ENCODE data around the gene RBM42.
"Not testable (repeated sequence)": the region's sequence is repeated elsewhere in the genome, so short reads cannot be mapped to it uniquely, and the experiment has no call there.

The RBM42 gene

DNA sequence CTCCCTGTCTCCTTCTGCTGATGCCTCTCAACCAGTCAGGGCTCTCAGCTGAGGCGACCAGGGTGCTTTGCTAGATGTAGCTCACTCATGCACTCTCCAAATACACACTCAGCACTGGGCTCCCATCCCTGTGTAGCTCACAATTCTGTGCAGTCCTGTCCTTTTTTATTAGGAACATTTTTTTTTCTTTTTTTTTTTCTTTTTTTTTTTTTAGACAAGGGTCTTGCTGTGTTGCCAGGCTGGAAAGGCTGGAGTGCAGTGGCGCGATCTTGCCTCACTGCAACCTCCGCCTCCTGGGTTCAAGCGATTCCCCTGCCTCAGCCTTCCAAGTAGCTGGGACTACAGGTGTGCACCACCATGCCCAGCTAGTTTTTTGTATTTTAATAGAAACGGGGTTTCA, 26.0 kb downstream of the RBM42 start:
- not testable (repeated sequence) for DNase-seq (ENCODE audit: low spot score)

DNA sequence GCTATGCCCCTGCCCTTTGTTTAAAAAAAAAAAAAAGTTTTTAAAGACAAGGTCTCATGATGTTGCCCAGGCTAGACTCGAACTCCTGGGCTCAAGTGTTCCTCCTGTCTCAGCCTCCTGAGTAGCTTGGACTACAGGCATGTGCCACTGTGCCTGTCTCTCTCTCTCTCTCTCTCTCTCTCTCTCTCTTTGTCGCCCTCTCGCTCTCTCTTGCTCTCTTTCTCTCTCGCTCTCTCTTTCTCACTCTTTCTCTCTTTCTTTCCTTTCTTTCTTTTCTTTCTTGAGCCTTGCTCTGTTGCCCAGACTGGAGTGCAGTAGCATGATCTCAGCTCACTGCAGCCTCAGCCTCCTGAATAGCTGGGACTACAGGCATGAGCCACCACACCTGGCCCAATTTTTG, 26.8 kb downstream of the RBM42 start:
- no peak for DNase-seq (ENCODE audit: low spot score)

DNA sequence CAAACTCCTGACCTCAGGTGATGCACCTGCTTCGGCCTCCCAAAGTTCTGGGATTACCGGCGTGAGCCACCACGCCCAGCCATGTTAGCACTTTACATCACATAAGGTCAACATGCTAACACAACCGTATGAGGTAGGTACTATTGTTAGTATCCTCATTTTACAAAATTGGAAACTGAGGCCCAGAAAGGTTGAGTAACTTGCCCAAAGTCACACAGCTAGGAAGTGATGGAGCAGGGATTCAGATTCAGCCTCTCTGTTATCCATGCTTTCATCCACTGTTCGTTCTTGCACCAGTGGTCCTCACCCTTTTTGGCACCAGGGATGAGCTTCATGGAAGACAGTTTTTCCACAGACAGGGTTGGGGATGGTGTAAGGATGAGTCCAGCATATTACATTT, 27.9 kb downstream of the RBM42 start:
- no peak for DNase-seq (ENCODE audit: low spot score)

DNA sequence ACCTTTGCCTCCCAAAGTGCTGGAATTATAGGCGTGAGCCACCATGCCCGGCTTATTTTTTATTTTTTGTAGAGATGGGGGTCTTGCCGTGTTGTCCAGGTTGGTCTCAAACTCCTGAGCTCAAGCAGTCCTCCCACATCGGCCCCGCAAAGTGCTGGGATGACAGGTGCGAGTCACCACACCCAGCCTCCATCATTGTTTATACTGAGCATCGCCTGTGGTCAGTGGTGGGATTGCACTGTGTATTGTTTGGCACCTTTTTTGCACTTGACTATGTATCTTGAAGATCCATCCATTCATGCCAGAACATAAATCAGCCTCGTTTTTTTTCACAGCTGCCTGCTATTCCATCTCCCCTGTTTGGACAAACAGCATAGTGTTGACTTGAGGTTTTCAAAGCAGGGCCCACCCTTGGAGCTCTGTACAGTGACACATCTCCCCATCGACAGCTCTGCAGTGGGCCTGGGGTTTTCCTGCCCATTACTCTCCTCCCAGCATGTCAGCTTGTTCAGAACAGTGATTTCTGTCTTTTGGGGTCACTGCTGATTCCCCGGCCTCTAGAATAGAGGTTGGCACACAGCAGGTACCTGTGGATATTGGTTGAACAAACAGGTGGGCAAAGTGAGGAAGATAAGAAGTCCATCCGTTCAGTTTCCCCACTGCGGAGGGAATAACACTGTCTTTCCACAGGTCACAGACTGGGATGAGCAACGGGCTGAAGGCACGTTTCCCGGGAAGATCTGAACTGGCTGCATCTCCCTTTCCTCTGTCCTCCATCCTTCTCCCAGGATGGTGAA, 29.3 kb downstream of the RBM42 start:
- DNase-seq (ENCODE audit: low spot score) = no peak

DNA sequence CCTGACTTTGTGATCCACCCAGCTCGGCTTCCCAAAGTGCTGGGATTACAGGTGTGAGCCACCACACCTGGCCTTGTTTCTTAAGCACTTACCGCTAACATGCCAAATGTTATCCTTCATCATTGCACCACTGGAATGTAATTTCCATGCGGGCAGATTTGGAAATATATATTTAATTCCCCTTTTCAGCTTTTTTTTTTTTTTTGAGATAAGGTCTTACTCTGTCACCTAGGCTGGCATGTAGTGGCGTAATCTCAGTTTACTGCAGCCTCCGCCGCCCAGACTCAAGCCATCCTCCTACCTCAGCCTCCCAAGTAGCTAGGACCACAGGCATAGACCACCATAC, 33.1 kb downstream of the RBM42 start:
- DNase-seq (ENCODE audit: low spot score) = no peak

DNA sequence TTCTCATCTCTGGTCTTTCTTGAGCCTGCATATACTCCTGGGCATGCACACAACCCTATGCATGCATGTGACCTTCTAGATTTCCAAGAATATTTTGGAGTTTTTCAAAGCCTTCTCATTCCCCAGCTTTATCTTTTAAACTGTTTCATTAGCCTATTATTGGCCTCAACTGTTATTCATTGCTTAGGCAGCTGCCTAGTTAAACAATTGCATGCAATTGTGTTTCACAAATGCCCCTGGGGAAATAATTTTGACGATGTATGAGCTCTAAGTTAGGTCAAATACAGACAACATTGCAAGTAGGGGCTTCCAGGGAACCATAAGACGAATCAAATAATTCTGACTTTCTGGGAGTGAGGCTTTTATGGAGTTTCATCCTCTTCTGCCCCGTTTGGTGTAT, 35.1 kb downstream of the RBM42 start:
- DNase-seq (ENCODE audit: low spot score) = no peak

DNA sequence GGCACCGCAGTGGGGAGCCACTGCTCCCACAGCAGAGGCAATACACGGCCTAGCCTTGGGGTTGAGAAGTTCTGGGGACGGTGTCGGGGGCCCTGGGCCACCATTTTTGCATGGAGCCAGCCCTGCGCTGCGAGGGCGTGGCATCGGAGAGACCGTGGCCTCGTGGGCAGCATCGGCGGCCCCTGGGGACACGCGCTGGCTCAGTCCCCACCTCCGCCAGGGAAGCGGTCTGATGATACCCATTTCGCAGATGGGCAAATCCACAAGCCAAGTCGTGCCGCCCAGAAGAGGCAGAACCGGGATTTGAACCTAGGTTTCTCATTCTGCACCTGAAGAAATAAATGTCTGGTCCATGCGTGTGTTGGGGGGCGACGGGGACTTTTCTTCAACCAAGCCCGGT, 36.3 kb downstream of the RBM42 start:
- no peak for DNase-seq (ENCODE audit: low spot score)

DNA sequence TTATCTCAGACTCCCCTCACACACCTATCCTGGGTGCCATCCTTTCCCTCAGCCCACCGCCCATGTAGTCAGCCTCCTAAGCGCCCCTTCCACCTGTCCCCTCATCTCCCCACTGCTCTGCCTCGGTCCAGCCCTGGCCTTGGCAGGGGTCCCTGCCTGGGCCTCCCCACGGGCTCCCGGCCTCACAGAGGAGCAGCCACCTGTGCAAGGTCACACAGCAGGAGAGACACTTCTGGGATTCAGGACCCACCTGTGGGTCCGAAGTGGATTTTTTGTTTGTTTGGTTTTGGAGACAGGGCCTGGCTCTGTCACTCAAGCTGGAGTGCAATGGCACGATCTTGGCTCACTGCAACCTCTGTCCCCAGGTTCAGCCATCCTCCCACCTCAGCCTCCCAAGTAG, 36.8 kb downstream of the RBM42 start:
- DNase-seq (ENCODE audit: low spot score) = no peak

DNA sequence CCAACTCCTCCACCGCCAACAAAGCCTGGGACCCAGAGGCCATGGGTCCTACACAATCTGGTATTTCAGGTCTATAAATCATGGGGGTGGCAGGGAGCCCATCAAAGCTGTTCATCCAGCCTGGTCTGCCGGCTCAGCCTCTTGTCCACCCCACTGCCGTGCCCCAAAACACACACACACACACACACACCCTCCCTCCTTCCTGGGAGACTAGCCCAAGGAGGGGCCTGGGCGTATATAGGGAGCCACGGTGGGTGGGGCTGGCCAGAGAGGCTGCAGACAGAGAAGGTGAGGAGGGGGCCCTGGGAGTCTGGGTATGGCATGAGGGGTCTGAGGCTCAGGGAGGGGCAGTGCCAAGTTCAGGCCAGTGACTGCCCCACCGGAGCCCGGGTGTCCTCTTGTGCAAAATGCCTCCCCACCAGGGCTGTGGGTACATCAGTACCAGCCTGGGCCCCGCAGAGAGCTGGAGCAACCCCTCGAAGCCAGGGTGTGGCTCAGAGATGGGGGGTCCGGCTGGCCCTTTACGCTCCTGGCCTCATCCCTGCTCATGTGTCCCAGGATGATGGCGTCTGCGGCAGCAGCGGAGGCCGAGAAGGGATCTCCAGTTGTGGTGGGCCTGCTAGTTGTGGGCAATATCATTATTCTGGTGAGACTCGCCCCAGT, 37.5 kb downstream of the RBM42 start, which contains the start of gene UPK1A:
TSS of gene UPK1A (plus strand) at position 267 of the 663 bp plus-strand sequence. CDS start at position 563, 296 bp downstream.
- DNase-seq (ENCODE audit: low spot score) = no peak

DNA sequence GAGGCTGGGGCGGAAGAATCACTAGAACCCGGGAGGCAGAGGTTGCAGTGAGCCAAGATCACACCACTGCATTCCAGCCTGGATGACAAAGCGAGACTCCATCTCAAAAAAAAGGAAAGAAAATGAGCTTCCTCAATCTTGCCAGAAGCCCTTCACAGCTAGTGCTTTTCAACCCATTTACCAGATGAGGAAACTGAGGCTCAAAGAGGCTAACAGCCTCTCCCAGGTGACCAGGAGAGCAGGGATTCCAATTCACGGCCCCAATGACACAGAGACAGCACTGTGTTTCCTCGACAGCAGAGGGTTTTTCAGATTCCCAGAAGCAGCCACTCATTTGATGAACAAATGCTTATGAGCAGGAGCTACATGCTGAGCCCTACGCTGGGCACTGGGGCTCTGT, 40.7 kb downstream of the RBM42 start:
- no peak for DNase-seq (ENCODE audit: low spot score)

DNA sequence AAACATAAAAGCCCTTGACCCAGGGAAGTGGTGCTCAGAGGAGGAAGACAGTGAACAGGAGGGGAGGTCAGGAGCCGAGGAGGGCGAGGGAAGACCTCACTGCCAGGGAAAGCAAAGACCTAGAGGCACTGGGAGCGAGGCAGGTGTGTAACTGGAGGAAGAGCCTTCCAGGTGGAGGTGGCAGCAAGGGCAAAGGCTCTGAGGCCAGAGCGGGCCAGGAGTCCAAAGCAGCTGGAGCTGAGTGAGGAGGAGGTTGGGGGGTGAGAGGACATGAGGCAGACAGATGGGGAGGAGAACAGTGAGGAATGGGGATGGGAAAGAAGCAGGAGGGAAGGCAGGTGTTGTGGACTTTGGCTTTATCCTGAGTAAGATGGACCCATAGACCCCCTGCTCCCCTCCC, 41.1 kb downstream of the RBM42 start:
- no peak for DNase-seq (ENCODE audit: low spot score)

DNA sequence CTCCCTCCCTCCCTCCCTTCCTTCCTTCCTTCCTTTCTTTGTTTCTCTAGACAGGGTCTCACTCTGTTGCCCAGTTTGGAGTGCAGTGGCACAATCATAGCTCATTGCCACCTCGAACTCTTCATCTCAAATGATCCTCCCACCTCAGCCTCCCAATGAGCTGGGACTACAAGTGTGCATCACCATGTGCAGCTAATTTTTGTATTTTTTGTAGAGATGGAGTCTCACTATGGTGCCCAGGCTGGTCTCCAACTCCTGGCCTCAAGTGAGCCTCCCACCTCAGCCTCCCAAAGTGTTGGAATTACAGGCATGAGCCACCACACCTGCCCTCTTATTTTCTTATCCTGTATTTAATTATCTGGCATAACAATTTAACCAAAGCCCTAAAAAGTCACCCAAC, 41.9 kb downstream of the RBM42 start:
- no peak for DNase-seq (ENCODE audit: low spot score)

DNA sequence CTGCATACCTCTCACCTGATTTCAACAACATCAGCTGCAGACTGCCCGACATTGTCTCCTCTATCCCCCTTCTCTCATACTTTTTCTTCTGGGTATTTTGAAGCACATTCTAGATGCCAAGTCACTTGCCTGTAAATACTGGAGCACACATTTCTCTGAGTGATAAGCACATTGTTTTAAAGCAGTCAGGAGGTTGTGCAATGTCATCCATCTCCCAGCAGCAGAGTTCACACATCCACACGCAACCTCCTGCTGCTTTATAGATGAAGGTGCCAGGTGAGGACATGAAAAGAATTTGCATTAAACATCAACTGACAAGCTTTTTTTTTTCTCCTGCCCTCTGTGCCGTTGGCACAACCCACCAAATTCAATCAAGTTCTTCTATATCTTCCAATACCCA, 43.0 kb downstream of the RBM42 start:
- DNase-seq (ENCODE audit: low spot score) = no peak

DNA sequence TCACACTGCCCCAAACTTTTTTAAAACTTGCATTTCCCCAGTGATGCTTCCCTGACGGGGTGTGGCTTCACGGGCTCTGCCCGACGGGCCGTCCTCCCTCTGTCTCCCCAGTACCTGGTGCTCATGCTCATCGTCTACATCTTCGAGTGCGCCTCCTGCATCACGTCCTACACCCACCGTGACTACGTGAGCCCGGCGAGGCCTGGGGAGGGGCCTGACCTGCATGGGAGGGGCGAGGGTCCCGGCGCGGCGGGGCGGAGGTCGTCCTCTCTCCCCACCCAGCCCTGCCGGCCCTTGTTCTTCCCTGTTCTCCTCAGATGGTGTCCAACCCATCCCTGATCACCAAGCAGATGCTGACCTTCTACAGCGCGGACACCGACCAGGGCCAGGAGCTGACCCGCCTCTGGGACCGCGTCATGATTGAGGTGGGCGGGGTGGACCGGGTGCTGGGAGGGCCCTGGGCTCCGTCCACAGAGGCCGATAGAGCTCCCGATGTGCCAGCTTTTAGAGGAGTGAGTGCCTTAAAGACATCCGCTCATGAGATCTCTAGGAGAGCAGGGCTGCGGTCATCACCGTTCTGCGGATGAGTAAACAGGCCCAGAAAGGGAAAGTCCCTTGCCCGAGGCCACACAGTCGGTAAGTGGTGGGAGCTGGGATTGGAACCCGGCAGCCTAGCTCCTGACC, 44.4 kb downstream of the RBM42 start:
- DNase-seq (ENCODE audit: low spot score) = no peak

DNA sequence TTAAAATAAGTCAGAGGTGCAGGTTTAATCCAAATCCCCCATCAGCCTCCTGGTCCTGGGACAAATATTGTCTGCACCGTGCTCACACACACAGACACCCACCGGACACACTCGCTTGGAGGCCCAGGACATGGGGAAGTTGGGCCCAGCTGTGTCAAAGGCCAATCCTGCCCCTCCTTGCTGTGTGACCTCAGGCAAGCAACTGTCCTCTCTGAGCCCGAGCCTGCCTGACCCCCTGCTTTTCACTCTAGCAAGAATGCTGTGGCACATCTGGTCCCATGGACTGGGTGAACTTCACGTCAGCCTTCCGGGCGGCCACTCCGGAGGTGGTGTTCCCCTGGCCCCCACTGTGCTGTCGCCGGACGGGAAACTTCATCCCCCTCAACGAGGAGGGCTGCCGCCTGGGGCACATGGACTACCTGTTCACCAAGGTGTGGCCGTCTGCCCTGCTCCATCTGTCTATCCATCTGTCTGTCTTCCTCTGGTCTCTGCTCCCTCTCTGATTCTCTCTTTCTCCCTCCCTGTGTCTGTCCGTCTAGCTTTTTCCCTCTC, 46.8 kb downstream of the RBM42 start:
- DNase-seq (ENCODE audit: low spot score) = no peak

All from NAMALWA (cell line).